ENCODE results near the gene ZNF718. TPM values are rescaled to one million over a fixed set of nuclear protein-coding genes. Genes with fewer than 3 reads are reported as not detected.
"Not testable (repeated sequence)": the region's sequence is repeated elsewhere in the genome, so short reads cannot be mapped to it uniquely, and the experiment has no call there.

ZNF718 gene
- total RNA-seq, result 10 to 100 TPM in 2 of 5 donors, 1 to 10 TPM in 2, under 1 TPM in 1; 0.58 to 18.2 (median 7.1) TPM
- 1 to 10 TPM in 1 of 3 donors, under 1 TPM in 2; 0.61 to 1.5 (median 0.68) TPM for polyA plus RNA-seq
- long read RNA-seq, donor 1, result 0 reads
- long read RNA-seq, donor 2, partial matches to known transcripts, result 0 of 1 reads
- long read RNA-seq, donor 2, other reads (novel, unspliced or antisense), result 0 of 1 reads
- long read RNA-seq, donor 3, result 0 reads
- long read RNA-seq, donor 4, result 0 reads
- long read RNA-seq, donor 5, result 0 reads
- long read RNA-seq, donor 6, result 0 reads
- long read RNA-seq, donor 7, result 0 reads
- long read RNA-seq, donor 8, result 0 reads
- long read RNA-seq, donor 9, result 0 reads
- long read RNA-seq, donor 10, partial matches to known transcripts, result 0 of 1 reads
- long read RNA-seq, donor 10, other reads (novel, unspliced or antisense), result 0 of 1 reads

GRCh38 chr4:124275-125081 is at the start of gene ZNF718:
Gene ZNF718, plus strand, starts transcription at chr4:124501. Its CDS starts 170 bp downstream, at chr4:124671.
- peaks cover 6 to 19% (median 16%) of the 10 kb centered on the region in 4 donors for H3K4me1 ChIP-seq
- DNase-seq, result peak; percentile 95 to 98
- intact Hi-C loops (cut with DNase I; ENCODE audit: low total_unique reads), result no loop called here

GRCh38 chr4:85951-86350 is 38.4 kb upstream of the ZNF718 start:
- peaks cover 25 to 73% (median 62%) of the 10 kb centered on the region in 4 donors for H3K36me3 ChIP-seq
- H3K4me3 ChIP-seq, result no peak overlapping the region
- no peak for DNase-seq
- H3K27me3 ChIP-seq, result no peaks in the 10 kb centered on the region
- TF ChIP-seq POLR2A (IDR thresholded peaks at IDR 0.05), result no peak
- no peak for TF ChIP-seq EP300 (IDR thresholded peaks at IDR 0.05)
- TF ChIP-seq POLR2AphosphoS5 (IDR thresholded peaks at IDR 0.05), result no peak
- TF ChIP-seq CTCF (IDR thresholded peaks at IDR 0.05), result no peak
- WGBS, 5 donors, result 91 to 100% (median 98%) methylated on average over 3 of the region's 3 CpGs
- H3K9me3 ChIP-seq, result peaks cover 68 to 100% (median 96%) of the 10 kb centered on the region in 4 donors
- no peaks in the 10 kb centered on the region for H3K4me1 ChIP-seq
- no peak overlapping the region for H3K27ac ChIP-seq
- intact Hi-C loops (cut with DNase I; ENCODE audit: low total_unique reads), result no loop called here

More at GRCh38 chr4:124275-125081, at the start of gene ZNF718:
- peak within 1 kb of the TSS; percentile 67 to 88 (median 84) for H3K4me3 ChIP-seq
- 0 to 9% (median 0%) methylated on average over 13 to 44 of the region's 44 CpGs for WGBS, 5 donors
- H3K36me3 ChIP-seq, result peaks cover 4 to 24% (median 23%) of the 10 kb centered on the region in 4 donors
- H3K27ac ChIP-seq, result peak within 1 kb of the TSS; percentile 84 to 96 (median 93)
- H3K9me3 ChIP-seq, result peaks cover 0 to 58% (median 20%) of the 10 kb centered on the region in 4 donors
- H3K27me3 ChIP-seq, result no peaks in the 10 kb centered on the region
- TF ChIP-seq CTCF (IDR thresholded peaks at IDR 0.05) (no peak), POLR2A (IDR thresholded peaks at IDR 0.05) (peak in 2 of 4 donors; percentile 41 to 67), EP300 (IDR thresholded peaks at IDR 0.05) (no peak), POLR2AphosphoS5 (IDR thresholded peaks at IDR 0.05) (peak; percentile 57 to 88 (median 81))

DNA sequence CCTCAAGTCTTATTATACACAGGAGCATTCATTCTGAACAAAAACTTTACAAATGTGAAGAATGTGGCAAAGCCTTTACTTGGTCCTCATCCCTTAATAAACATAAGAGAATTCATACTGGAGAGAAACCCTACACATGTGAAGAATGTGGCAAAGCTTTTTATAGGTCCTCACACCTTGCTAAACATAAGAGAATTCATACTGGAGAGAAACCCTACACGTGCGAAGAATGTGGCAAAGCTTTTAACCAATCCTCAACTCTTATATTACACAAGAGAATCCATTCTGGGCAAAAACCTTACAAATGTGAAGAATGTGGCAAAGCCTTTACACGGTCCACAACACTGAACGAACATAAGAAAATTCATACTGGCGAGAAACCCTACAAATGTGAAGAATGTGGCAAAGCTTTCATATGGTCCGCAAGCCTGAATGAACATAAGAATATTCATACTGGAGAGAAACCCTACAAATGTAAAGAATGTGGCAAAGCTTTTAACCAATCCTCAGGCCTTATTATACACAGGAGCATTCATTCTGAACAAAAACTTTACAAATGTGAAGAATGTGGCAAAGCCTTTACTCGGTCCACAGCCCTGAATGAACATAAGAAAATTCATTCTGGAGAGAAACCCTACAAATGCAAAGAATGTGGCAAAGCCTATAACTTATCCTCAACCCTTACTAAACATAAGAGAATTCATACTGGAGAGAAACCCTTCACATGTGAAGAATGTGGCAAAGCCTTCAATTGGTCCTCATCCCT is 37.6 kb upstream of the ZNF718 start:
- H3K4me3 ChIP-seq; DNase-seq; H3K4me1 ChIP-seq; H3K27me3 ChIP-seq; intact Hi-C loops (cut with DNase I; ENCODE audit: low total_unique reads); H3K27ac ChIP-seq: not testable (repeated sequence)
- WGBS, 5 donors, result 90 to 97% (median 96%) methylated on average over 7 of the region's 7 CpGs
- Histone ChIP-seq H3K36me3 (peaks cover 25 to 66% (median 54%) of the 10 kb centered on the region in 4 donors), H3K9me3 (peaks cover 65 to 100% (median 96%) of the 10 kb centered on the region in 4 donors)

DNA sequence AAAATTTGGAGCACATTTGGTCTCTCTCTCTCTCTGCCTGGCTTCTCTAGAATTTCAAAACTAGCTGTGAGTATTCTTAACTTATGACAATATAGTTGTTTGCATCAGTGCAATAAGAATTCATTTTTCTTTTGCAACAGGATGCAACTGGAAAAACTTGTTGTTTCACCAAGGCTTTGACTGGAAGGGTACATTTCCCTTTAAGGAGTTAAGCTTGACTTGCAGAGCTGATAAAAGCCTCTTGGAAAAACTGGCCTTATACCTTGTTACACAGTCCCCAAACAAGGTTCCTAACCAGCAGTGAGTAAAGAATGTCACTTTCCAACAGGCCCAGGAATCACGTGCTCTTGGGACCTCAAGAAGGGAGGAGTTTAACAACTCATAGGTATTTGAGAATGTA is 25.9 kb upstream of the ZNF718 start:
- Histone ChIP-seq H3K27ac (no peak overlapping the region), H3K27me3 (no peaks in the 10 kb centered on the region), H3K4me3 (no peak overlapping the region), H3K4me1 (no peaks in the 10 kb centered on the region), H3K9me3 (peaks cover 45 to 100% (median 91%) of the 10 kb centered on the region in 4 donors), H3K36me3 (peaks cover 0 to 5% (median 0%) of the 10 kb centered on the region in 4 donors)
- no peak for TF ChIP-seq POLR2A (IDR thresholded peaks at IDR 0.05)
- TF ChIP-seq POLR2AphosphoS5 (IDR thresholded peaks at IDR 0.05), result no peak
- TF ChIP-seq CTCF (IDR thresholded peaks at IDR 0.05), result no peak
- no peak for TF ChIP-seq EP300 (IDR thresholded peaks at IDR 0.05)
- DNase-seq, result no peak
- intact Hi-C loops (cut with DNase I; ENCODE audit: low total_unique reads), result no loop called here
- WGBS, 5 donors, result 78 to 92% (median 89%) methylated on average over 1 of the region's 1 CpG
